IMR-90 (cell line): ENCODE results near the gene TDP2. TPM values are rescaled to one million over a fixed set of nuclear protein-coding genes. Genes with fewer than 3 reads are reported as not detected.

Experiments
- ATAC-seq: fragments of 200-7000 bp; cut with Tn5 transposase; 2 replicates; pipeline ENCODE4 v1.9.1; 2020; ENCODE audit warnings: low read depth, mild to moderate bottlenecking, moderate library complexity
- BruUV-seq: library from RNA; stranded (reverse); fragments of 400-500 nt; replicated peaks from 2 replicates; lab custom pipeline; 2021; lab: Mats Ljungman, UMichigan
- CTCF ChIA-PET: fragments of 300-600 bp; formaldehyde crosslinking; extraction: SDS; loops from one replicate; lab custom pipeline; 2021; ENCODE audit warnings: antibody characterized with exemption; lab: Yijun Ruan, JAX
- POLR2A ChIA-PET: fragments of 300-600 bp; sonication (Branson Sonifier 250); formaldehyde crosslinking; loops from one replicate; lab custom pipeline; 2022; ENCODE audit warnings: antibody characterized with exemption; ENCODE audit not compliant: unreplicated experiment; lab: Charles Lee
- DNase-seq: peaks from one replicate; pipeline ENCODE4 v3.0.0; 2013
- H2AFZ ChIP-seq: replicated peaks from 2 replicates; pipeline ENCODE3; 2013; ENCODE audit warnings: low read length, mild to moderate bottlenecking; ENCODE audit not compliant: poor library complexity
- H2AK5ac ChIP-seq: 2 replicates; pipeline ENCODE4 v1.6.1; 2013; ENCODE audit warnings: low read depth, low read length, inconsistent platforms
- H2AK9ac ChIP-seq: replicated peaks from 2 replicates; pipeline ENCODE3; 2013; ENCODE audit warnings: mild to moderate bottlenecking, low read depth, low read length, moderate library complexity; ENCODE audit not compliant: poor library complexity
- H2BK120ac ChIP-seq: 2 replicates; pipeline ENCODE4 v1.6.1; 2013; ENCODE audit warnings: low read depth, low read length, inconsistent platforms
- H2BK15ac ChIP-seq: 3 replicates; pipeline ENCODE4 v1.6.1; 2013; ENCODE audit warnings: low read depth, low read length, inconsistent platforms
- H2BK20ac ChIP-seq: 2 replicates; pipeline ENCODE4 v1.6.1; 2013; ENCODE audit warnings: low read depth, mild to moderate bottlenecking, inconsistent platforms, low read length, moderate library complexity
- H2BK5ac ChIP-seq: 2 replicates; pipeline ENCODE4 v1.6.1; 2013; ENCODE audit warnings: mild to moderate bottlenecking, low read depth, low read length, inconsistent platforms; ENCODE audit not compliant: poor library complexity, severe bottlenecking
- H3K14ac ChIP-seq: replicated peaks from 2 replicates; pipeline ENCODE4 v1.6.1; 2013; ENCODE audit warnings: low read depth, low read length, inconsistent platforms
- H3K18ac ChIP-seq: 2 replicates; pipeline ENCODE4 v1.6.1; 2013; ENCODE audit warnings: low read depth, low read length, control low read depth
- H3K23ac ChIP-seq: 2 replicates; pipeline ENCODE4 v1.6.1; 2013; ENCODE audit warnings: low read depth, low read length, inconsistent platforms
- H3K27ac ChIP-seq: 2 replicates; pipeline ENCODE4 v1.5.1; 2013; ENCODE audit warnings: mild to moderate bottlenecking, control low read depth, low read length; ENCODE audit not compliant: insufficient read depth
- H3K27me3 ChIP-seq: 2 replicates; pipeline ENCODE4 v1.6.1; 2013; ENCODE audit warnings: low read length; ENCODE audit not compliant: control insufficient read depth, insufficient read depth
- H3K36me3 ChIP-seq: 2 replicates; pipeline ENCODE4 v1.6.1; 2013; ENCODE audit warnings: low read length, mixed read lengths; ENCODE audit not compliant: control insufficient read depth, insufficient read depth
- H3K4ac ChIP-seq: 2 replicates; pipeline ENCODE4 v1.6.1; 2013; ENCODE audit warnings: low read depth, low read length, inconsistent platforms
- H3K4me1 ChIP-seq: 2 replicates; pipeline ENCODE4 v1.6.1; 2013; ENCODE audit warnings: low read length, mixed read lengths; ENCODE audit not compliant: control insufficient read depth, insufficient read depth
- H3K4me2 ChIP-seq: 2 replicates; pipeline ENCODE4 v1.6.1; 2013; ENCODE audit warnings: low read depth, mild to moderate bottlenecking, control low read depth, low read length, moderate library complexity
- H3K4me3 ChIP-seq: 2 replicates; pipeline ENCODE4 v1.5.1; 2013; ENCODE audit warnings: low read depth, mild to moderate bottlenecking, control low read depth, low read length, moderate library complexity; ENCODE audit not compliant: insufficient read depth
- H3K56ac ChIP-seq: 2 replicates; pipeline ENCODE4 v1.6.1; 2013; ENCODE audit warnings: low read length, inconsistent platforms; ENCODE audit not compliant: insufficient read depth; ENCODE audit errors: extremely low read depth
- H3K79me1 ChIP-seq, 2 experiments: 2 replicates each; pipeline ENCODE4 v1.6.1; 2013; ENCODE audit warnings: low read length in 2 of 2, inconsistent platforms in 1 of 2, low read depth in 1 of 2
- H3K9ac ChIP-seq: 2 replicates; pipeline ENCODE4 v1.6.1; 2013; ENCODE audit warnings: low read depth, low read length, control low read depth
- H3K9me1 ChIP-seq: 2 replicates; pipeline ENCODE4 v1.6.1; 2013; ENCODE audit warnings: low read length, inconsistent platforms; ENCODE audit not compliant: insufficient read depth
- H3K9me3 ChIP-seq: 2 replicates; pipeline ENCODE4 v1.6.1; 2013; ENCODE audit warnings: low read length; ENCODE audit not compliant: control insufficient read depth, insufficient read depth
- H4K20me1 ChIP-seq: 2 replicates; pipeline ENCODE4 v1.6.1; 2013; ENCODE audit warnings: low read length, inconsistent platforms; ENCODE audit not compliant: insufficient read depth
- H4K5ac ChIP-seq: 2 replicates; pipeline ENCODE4 v1.6.1; 2013; ENCODE audit warnings: mild to moderate bottlenecking, low read depth, low read length, control low read depth
- H4K8ac ChIP-seq, 2 experiments: 2 replicates each; pipeline ENCODE4 v1.6.1; 2013; ENCODE audit warnings: low read depth in 2 of 2, low read length in 2 of 2, control low read depth in 1 of 2, inconsistent platforms in 1 of 2
- H4K91ac ChIP-seq: 2 replicates; pipeline ENCODE4 v1.6.1; 2013; ENCODE audit warnings: low read depth, low read length, inconsistent platforms; ENCODE audit not compliant: insufficient read depth
- ELK1 ChIP-seq: fragments of 150-350 bp; IDR thresholded peaks from 2 replicates; pipeline ENCODE4 v1.6.1; 2016; ENCODE audit warnings: low read depth, mild to moderate bottlenecking, low read length, moderate library complexity, borderline replicate concordance
- FOS ChIP-seq: fragments of 150-350 bp; IDR thresholded peaks from 2 replicates; pipeline ENCODE4 v1.6.1; 2016; ENCODE audit warnings: low read depth, low read length
- MAFK ChIP-seq: IDR thresholded peaks from 2 replicates; pipeline ENCODE4 v1.6.1; 2012; ENCODE audit warnings: low read depth, low read length, improper control_type of control experiment
- MAZ ChIP-seq: IDR thresholded peaks from 2 replicates; pipeline ENCODE4 v1.6.1; 2012; ENCODE audit warnings: low read depth, mild to moderate bottlenecking, low read length, improper control_type of control experiment, moderate library complexity, borderline replicate concordance
- NFE2L2 ChIP-seq: fragments of 150-350 bp; IDR thresholded peaks from 2 replicates; pipeline ENCODE4 v1.6.1; 2016; ENCODE audit warnings: low read depth, mild to moderate bottlenecking, low read length
- RAD21 ChIP-seq: IDR thresholded peaks from 2 replicates; pipeline ENCODE4 v1.6.1; 2012; ENCODE audit warnings: low read length, improper control_type of control experiment
- RCOR1 ChIP-seq: IDR thresholded peaks from 2 replicates; pipeline ENCODE4 v1.6.1; 2012; ENCODE audit warnings: mild to moderate bottlenecking, low read length, improper control_type of control experiment; ENCODE audit not compliant: insufficient replicate concordance
- RFX5 ChIP-seq: IDR thresholded peaks from 2 replicates; pipeline ENCODE4 v1.8.0; 2012; ENCODE audit warnings: low read depth, mild to moderate bottlenecking, low read length, moderate library complexity
- USF2 ChIP-seq: fragments of 150-350 bp; IDR thresholded peaks from 2 replicates; pipeline ENCODE4 v1.6.1; 2017; ENCODE audit warnings: mild to moderate bottlenecking, antibody characterized with exemption, low read length, low read depth
- WGBS, 2 experiments: methylation state at CpG; one replicate each; pipeline versions ENCODE4 v1.1.5 to v1.1.7; 2013; ENCODE audit warnings: missing lambda C conversion rate in 2 of 2; ENCODE audit not compliant: insufficient read length in 1 of 2; ENCODE audit errors: extremely low coverage in 2 of 2; 5-methylcytosine and 5-hydroxymethylcytosine counted together
- dilution Hi-C: fragments of 300-500 bp; cut with HindIII; formaldehyde crosslinking; loops from one replicate; pipeline ENCODE4 v1.14.3; 2018; ENCODE audit warnings: low sequenced_read_pairs; ENCODE audit not compliant: unreplicated experiment
- in situ Hi-C: fragments of 300-500 bp; cut with MboI; formaldehyde crosslinking; loops from 3 replicates; pipeline ENCODE4 v1.14.3; 2019; ENCODE audit warnings: low sequenced_read_pairs, inconsistent platforms, mixed read lengths
- intact Hi-C: fragments of 100-400 bp; cut with micrococcal nuclease; formaldehyde crosslinking; loops from 2 replicates; pipeline ENCODE4 v1.10.0; 2022
- polyA plus RNA-seq, 3 experiments: library from polyadenylated mRNA; depleted of rRNA; stranded (reverse); fragments of >200 nt; gene quantifications; 2 replicates each; pipeline ENCODE4 v1.2.3, GENCODE V29; 2012; ENCODE audit warnings: low replicate concordance in 1 of 3
- total RNA-seq: library from RNA; depleted of rRNA; stranded (reverse); fragments of >200 nt; gene quantifications from 2 replicates; pipeline ENCODE4 v1.2.3, GENCODE V29; 2012

TDP2 gene
- total and polyA plus RNA-seq, 2 of the 4 experiments (the other 2 are of a cell fraction), result 13.6 to 22.8 TPM

DNA sequence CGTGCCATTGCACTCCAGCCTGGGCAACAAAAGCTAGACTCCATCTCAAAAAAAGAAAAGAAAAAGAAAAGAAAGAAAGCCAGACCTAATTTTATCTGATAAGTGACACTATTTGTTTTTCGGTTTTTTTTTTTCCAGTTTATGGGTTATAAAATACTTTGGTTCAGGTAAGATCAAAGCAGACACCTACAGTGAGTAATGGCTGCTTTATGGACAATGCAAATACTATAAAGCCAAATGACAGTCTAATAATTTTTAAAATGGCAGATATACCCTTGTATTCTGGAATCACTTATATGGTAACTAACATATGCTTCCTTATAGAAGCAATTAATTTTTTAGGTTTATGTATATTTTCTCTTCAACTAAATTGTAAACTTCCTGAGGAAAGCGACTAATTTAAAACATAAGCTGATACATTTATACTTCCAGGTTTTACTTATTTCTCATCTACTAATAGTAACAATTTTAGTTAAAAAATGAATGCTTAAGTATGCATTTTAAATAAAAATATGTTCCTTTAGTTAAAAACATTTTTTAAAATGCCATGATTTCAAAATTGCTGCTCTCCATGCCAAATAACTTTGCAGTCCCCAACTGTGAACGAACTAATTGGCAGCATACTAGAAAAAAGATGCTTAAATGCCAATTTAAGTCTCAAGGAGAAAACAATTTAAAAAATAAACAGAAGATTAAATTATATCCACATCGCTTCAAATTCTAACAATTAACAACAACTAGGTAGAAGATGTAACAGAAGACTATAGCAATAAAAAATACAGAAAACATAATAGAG lies 59.2 kb downstream of the TDP2 start:
- Histone ChIP-seq H3K4me3 (no peak overlapping the region), H4K20me1 (no peaks in the 10 kb centered on the region), H3K9me3 (no peaks in the 10 kb centered on the region), H4K91ac (no peak overlapping the region), H2AK9ac (no peak overlapping the region), H3K79me1 (no peaks in the 10 kb centered on the region), H3K14ac (no peak overlapping the region), H3K27me3 (peaks cover 4% of the 10 kb centered on the region; the same call in 1 of the 2 replicates), H3K56ac (no peak overlapping the region), H3K18ac (no peak overlapping the region), H3K4me2 (no peak overlapping the region), H2BK15ac (no peak overlapping the region), H2BK5ac (no peak overlapping the region), H2BK20ac (no peak overlapping the region), H4K5ac (no peak overlapping the region), H2AFZ (no peak overlapping the region), H2AK5ac (no peak overlapping the region), H3K4me1 (no peaks in the 10 kb centered on the region), H4K8ac (no peak overlapping the region), H2BK120ac (no peak overlapping the region), H3K9me1 (no peaks in the 10 kb centered on the region), H3K27ac (no peak overlapping the region), H3K4ac (no peak overlapping the region), H3K9ac (no peak overlapping the region), H3K36me3 (no peaks in the 10 kb centered on the region), H3K23ac (no peak overlapping the region)
- ATAC-seq (no peak), DNase-seq (no peak)
- BruUV-seq, result no TSS peak
- in situ Hi-C loops (no loop called here), intact Hi-C loops (no loop called here), dilution Hi-C loops (no loop called here)
- WGBS, 2 experiments, result no CpG with 5 or more reads among the region's 5 CpGs
- ChIA-PET CTCF (no interaction called here), POLR2A (no interaction called here)
- TF ChIP-seq MAFK (no peak), RCOR1 (no peak), RFX5 (no peak), RAD21 (no peak), MAZ (no peak), FOS (no peak), ELK1 (no peak), USF2 (no peak), NFE2L2 (no peak)
